GM12801 (cell line): Measurements from ENCODE around the gene IGF2.

ENCODE experiments used
- CTCF ChIP-seq: IDR thresholded peaks from one replicate; pipeline ENCODE4 v1.5.1; 2011; ENCODE audit warnings: control low read depth; ENCODE audit not compliant: insufficient read length; ENCODE audit errors: extremely low read depth

The IGF2 gene

GRCh38 chr11:2137202-2138067 is 1.8 kb downstream of the IGF2 start:
- TF ChIP-seq CTCF: no peak

GRCh38 chr11:2136952-2137201 is 2.3 kb downstream of the IGF2 start:
- TF ChIP-seq CTCF: no peak

GRCh38 chr11:2136209-2136951 is 2.8 kb downstream of the IGF2 start:
- TF ChIP-seq CTCF: no peak

- no peak for TF ChIP-seq CTCF
Observed at GRCh38 chr11:2135648-2136201, 3.5 kb downstream of the IGF2 start.

- TF ChIP-seq CTCF: no peak
Observed at GRCh38 chr11:2135018-2135569, 4.1 kb downstream of the IGF2 start.

- TF ChIP-seq CTCF: no peak
Observed at GRCh38 chr11:2134022-2135010, 4.9 kb downstream of the IGF2 start.
